Aorta (tissue), 5 donors: ENCODE data around the gene SLC12A7. TPM values are rescaled to one million over a fixed set of nuclear protein-coding genes. Genes with fewer than 3 reads are reported as not detected.

ENCODE experiments used
- ATAC-seq: fragments of 200-7000 bp; cut with Tn5 transposase; one replicate; pipeline ENCODE4 v1.9.1; 2022; ENCODE audit warnings: moderate library complexity; ENCODE audit not compliant: low FRiP score
- DNase-seq, 2 donors: peaks; one replicate each; pipeline ENCODE4 v3.0.0-alpha.2; 2020
- H3K27ac ChIP-seq, 2 donors: one replicate each; pipeline ENCODE4 v1.5.1; 2013; ENCODE audit warnings: low read length in 2 of 2, mild to moderate bottlenecking in 2 of 2, moderate library complexity in 2 of 2, control low read depth in 1 of 2, inconsistent platforms in 1 of 2, low read depth in 1 of 2
- H3K27me3 ChIP-seq, 2 donors: one replicate each; pipeline ENCODE4 v1.6.1; 2013; ENCODE audit warnings: control low read depth in 1 of 2, low read length in 1 of 2, mild to moderate bottlenecking in 1 of 2, moderate library complexity in 1 of 2; ENCODE audit not compliant: insufficient read depth in 2 of 2, control insufficient read depth in 1 of 2
- H3K36me3 ChIP-seq, 2 donors: one replicate each; pipeline ENCODE4 v1.6.1; 2013; ENCODE audit warnings: control low read depth in 1 of 2, low read length in 1 of 2, mild to moderate bottlenecking in 1 of 2; ENCODE audit not compliant: insufficient read depth in 2 of 2, control insufficient read depth in 1 of 2
- H3K4me1 ChIP-seq, 2 donors: one replicate each; pipeline ENCODE4 v1.6.1; 2013; ENCODE audit warnings: low read length in 2 of 2, control low read depth in 1 of 2, mild to moderate bottlenecking in 1 of 2, moderate library complexity in 1 of 2; ENCODE audit not compliant: insufficient read depth in 2 of 2, control insufficient read depth in 1 of 2
- H3K4me3 ChIP-seq, 2 donors: one replicate each; pipeline ENCODE4 v1.5.1; 2013; ENCODE audit warnings: low read length in 2 of 2, control low read depth in 1 of 2, mild to moderate bottlenecking in 1 of 2
- H3K9me3 ChIP-seq: one replicate; pipeline ENCODE4 v1.6.1; 2013; ENCODE audit warnings: mild to moderate bottlenecking, low read length; ENCODE audit not compliant: control insufficient read depth
- WGBS, 2 donors: extraction: QIAGEN DNeasy Blood & Tissue Kit; methylation state at CpG; one replicate each; pipeline ENCODE4 v1.1.7; 2013; 5-methylcytosine and 5-hydroxymethylcytosine counted together
- intact Hi-C, 2 donors: fragments of 100-400 bp; cut with DNase I; formaldehyde crosslinking; loops; one replicate each; pipeline versions ENCODE4 v1.14.2 to v1.15.0; 2022
- polyA plus RNA-seq, 2 donors: library from polyadenylated mRNA; stranded (reverse); fragments of 200-250 nt; gene quantifications; one replicate each; pipeline ENCODE4 v1.2.3, GENCODE V29; 2013
- total RNA-seq, 2 donors: library from RNA; stranded (reverse); fragmentation: NEBNext Ultra II Directional; extraction: Animal tissue kit (Norgen Biotek cat#: 25700); gene quantifications; one replicate each; pipeline ENCODE4 v1.2.1, GENCODE V29; 2021
- donor health status: healthy with polysubstance abuse.
- donor health status: Bipolar disorder and iron deficiency.
- donor health status: DM: no; HTN: no; CAD: no.
- donor health status: DM: no; HTN: no; CAD: no.
- donor health status: DM: yes; HTN: yes; CAD: no.

The SLC12A7 gene
- total and polyA plus RNA-seq, 4 donors: 4.5 to 54.4 (median 19.3) TPM

GRCh38 chr5:1137567-1138444 is 25.9 kb upstream of the SLC12A7 start:
- no peak for ATAC-seq
- intact Hi-C loops: no loop called here
- H3K27ac ChIP-seq: no peak overlapping the region

GRCh38 chr5:1136814-1137213 is 25.0 kb upstream of the SLC12A7 start:
- ATAC-seq (no peak), DNase-seq (no peak)
- H3K27me3 ChIP-seq: no peaks in the 10 kb centered on the region
- 74 to 91% methylated on average over 8 of the region's 8 CpGs for WGBS, 2 donors
- no peak overlapping the region for H3K27ac ChIP-seq
- no peaks in the 10 kb centered on the region for H3K36me3 ChIP-seq
- no peak overlapping the region for H3K4me3 ChIP-seq
- H3K9me3 ChIP-seq: no peaks in the 10 kb centered on the region
- no peaks in the 10 kb centered on the region for H3K4me1 ChIP-seq
- intact Hi-C loops: no loop called here

More at GRCh38 chr5:1137567-1138444, 25.9 kb upstream of the SLC12A7 start:
- H3K36me3 ChIP-seq: no peaks in the 10 kb centered on the region
- WGBS, 2 donors: 73 to 76% methylated on average over 30 of the region's 30 CpGs
- no peak overlapping the region for H3K4me3 ChIP-seq
- H3K4me1 ChIP-seq: no peaks in the 10 kb centered on the region
- H3K9me3 ChIP-seq: no peaks in the 10 kb centered on the region
- no peaks in the 10 kb centered on the region for H3K27me3 ChIP-seq
- peak; percentile 74 to 76 for DNase-seq

GRCh38 chr5:1135696-1136525 is 24.0 kb upstream of the SLC12A7 start:
- DNase-seq (no peak), ATAC-seq (no peak)
- no peaks in the 10 kb centered on the region for H3K27me3 ChIP-seq
- intact Hi-C loops: no loop called here
- no peaks in the 10 kb centered on the region for H3K9me3 ChIP-seq
- no peaks in the 10 kb centered on the region for H3K4me1 ChIP-seq
- no peak overlapping the region for H3K27ac ChIP-seq
- no peaks in the 10 kb centered on the region for H3K36me3 ChIP-seq
- WGBS, 2 donors: 73 to 75% methylated on average over 27 of the region's 27 CpGs
- H3K4me3 ChIP-seq: no peak overlapping the region

GRCh38 chr5:1134478-1134877 is 22.6 kb upstream of the SLC12A7 start:
- no peaks in the 10 kb centered on the region for H3K9me3 ChIP-seq
- H3K4me3 ChIP-seq: no peak overlapping the region
- intact Hi-C loops: no loop called here
- no peak overlapping the region for H3K27ac ChIP-seq
- no peaks in the 10 kb centered on the region for H3K27me3 ChIP-seq
- WGBS, 2 donors: 63 to 70% methylated on average over 14 of the region's 14 CpGs
- no peaks in the 10 kb centered on the region for H3K36me3 ChIP-seq
- H3K4me1 ChIP-seq: no peaks in the 10 kb centered on the region
- DNase-seq: no peak
- no peak for ATAC-seq

GRCh38 chr5:1133510-1134201 is 21.8 kb upstream of the SLC12A7 start:
- ATAC-seq (no peak), DNase-seq (no peak)
- no peaks in the 10 kb centered on the region for H3K4me1 ChIP-seq
- intact Hi-C loops: no loop called here
- no peaks in the 10 kb centered on the region for H3K9me3 ChIP-seq
- H3K27me3 ChIP-seq: no peaks in the 10 kb centered on the region
- no peak overlapping the region for H3K4me3 ChIP-seq
- no peak overlapping the region for H3K27ac ChIP-seq
- 46% methylated on average over 17 of the region's 17 CpGs for WGBS, 2 donors
- H3K36me3 ChIP-seq: no peaks in the 10 kb centered on the region

- intact Hi-C loops: no loop called here
- DNase-seq (no peak), ATAC-seq (no peak)
- H3K4me3 ChIP-seq: no peak overlapping the region
- H3K27me3 ChIP-seq: no peaks in the 10 kb centered on the region
- 84 to 85% methylated on average over 9 of the region's 9 CpGs for WGBS, 2 donors
- no peak overlapping the region for H3K27ac ChIP-seq
- no peaks in the 10 kb centered on the region for H3K4me1 ChIP-seq
- H3K9me3 ChIP-seq: no peaks in the 10 kb centered on the region
- H3K36me3 ChIP-seq: no peaks in the 10 kb centered on the region
These were observed 21.2 kb upstream of the SLC12A7 start for GRCh38 chr5:1133108-1133507.

GRCh38 chr5:1132570-1132969 is 20.7 kb upstream of the SLC12A7 start:
- intact Hi-C loops: no loop called here
- DNase-seq (no peak), ATAC-seq (no peak)
- no peak overlapping the region for H3K4me3 ChIP-seq
- WGBS, 2 donors: 45 to 51% methylated on average over 8 of the region's 8 CpGs
- H3K4me1 ChIP-seq: no peaks in the 10 kb centered on the region
- H3K36me3 ChIP-seq: no peaks in the 10 kb centered on the region
- H3K27me3 ChIP-seq: no peaks in the 10 kb centered on the region
- H3K27ac ChIP-seq: no peak overlapping the region
- H3K9me3 ChIP-seq: no peaks in the 10 kb centered on the region

GRCh38 chr5:1131726-1132125 is 19.9 kb upstream of the SLC12A7 start:
- H3K4me3 ChIP-seq: no peak overlapping the region
- no peaks in the 10 kb centered on the region for H3K36me3 ChIP-seq
- H3K27me3 ChIP-seq: no peaks in the 10 kb centered on the region
- H3K27ac ChIP-seq: no peak overlapping the region
- 95 to 96% methylated on average over 11 of the region's 11 CpGs for WGBS, 2 donors
- ATAC-seq: no peak
- intact Hi-C loops: no loop called here
- H3K9me3 ChIP-seq: no peaks in the 10 kb centered on the region
- H3K4me1 ChIP-seq: no peaks in the 10 kb centered on the region
- DNase-seq: no peak
